NCI-H1048 (cell line): Measurements from ENCODE around the gene RFT1.

Source experiments
- DNase-seq: peaks from one replicate; lab custom pipeline; 2025; lab: John Stamatoyannopoulos, UW

The RFT1 gene

DNA sequence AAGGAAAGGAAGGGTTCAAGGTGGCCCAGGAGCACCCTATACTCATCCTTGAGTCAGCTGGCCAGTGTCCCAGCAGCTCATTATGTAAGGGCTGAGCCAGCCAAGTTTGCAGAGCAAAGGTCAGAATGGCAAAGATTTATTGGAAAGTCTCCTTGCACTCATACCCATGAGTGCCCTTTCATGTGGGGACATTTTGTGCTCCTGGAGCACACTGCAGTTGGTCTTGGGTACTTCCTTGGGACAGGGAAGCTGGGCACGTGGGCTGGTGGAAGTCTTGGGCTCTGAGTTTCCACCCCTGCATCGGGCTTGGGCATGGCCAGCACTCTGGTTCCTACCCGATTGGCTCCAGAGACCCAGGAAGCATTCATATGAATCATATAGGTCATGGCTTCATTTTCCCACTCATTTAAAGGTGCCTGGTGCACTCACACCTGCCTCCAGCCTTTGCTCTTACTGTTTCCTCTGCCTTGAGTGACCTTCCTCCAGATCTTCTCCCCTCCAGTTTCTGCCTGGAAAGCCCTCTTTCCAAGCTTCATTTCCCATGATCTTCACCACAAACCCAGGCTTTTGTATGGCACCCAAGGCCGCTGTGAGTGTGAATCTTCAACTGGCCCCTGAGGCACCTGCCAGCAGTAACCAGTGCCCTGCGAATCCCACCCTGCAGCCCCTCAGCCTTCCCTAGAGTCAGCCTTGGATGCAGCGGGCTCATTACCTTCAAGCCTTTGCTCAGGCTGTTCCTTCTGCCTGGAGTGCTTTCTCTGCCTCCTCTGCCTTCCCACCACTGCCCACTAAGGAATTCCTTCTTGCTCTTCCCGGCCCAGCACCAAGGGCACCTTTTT lies 20.2 kb upstream of the RFT1 start:
- DNase-seq = no peak

DNA sequence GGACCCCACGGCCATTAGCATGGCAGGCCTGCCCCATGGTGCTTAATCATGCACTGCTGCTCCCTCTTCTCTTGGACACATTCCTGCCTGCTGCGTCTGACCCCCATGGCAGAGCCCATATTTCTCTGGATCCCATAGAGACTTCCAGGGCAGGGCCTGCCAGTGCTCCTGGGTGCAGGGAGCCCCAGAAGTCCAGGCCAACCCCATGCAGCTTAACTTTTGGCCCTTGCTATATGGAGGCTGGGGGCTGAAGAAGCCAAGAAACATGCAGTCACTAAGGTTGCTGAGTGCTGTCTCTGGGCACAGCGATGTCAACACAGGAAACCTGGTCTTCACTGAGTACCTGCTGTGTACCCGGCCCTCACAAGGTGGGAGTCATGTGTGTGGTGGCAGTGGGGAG lies 19.5 kb upstream of the RFT1 start:
- DNase-seq = no peak

DNA sequence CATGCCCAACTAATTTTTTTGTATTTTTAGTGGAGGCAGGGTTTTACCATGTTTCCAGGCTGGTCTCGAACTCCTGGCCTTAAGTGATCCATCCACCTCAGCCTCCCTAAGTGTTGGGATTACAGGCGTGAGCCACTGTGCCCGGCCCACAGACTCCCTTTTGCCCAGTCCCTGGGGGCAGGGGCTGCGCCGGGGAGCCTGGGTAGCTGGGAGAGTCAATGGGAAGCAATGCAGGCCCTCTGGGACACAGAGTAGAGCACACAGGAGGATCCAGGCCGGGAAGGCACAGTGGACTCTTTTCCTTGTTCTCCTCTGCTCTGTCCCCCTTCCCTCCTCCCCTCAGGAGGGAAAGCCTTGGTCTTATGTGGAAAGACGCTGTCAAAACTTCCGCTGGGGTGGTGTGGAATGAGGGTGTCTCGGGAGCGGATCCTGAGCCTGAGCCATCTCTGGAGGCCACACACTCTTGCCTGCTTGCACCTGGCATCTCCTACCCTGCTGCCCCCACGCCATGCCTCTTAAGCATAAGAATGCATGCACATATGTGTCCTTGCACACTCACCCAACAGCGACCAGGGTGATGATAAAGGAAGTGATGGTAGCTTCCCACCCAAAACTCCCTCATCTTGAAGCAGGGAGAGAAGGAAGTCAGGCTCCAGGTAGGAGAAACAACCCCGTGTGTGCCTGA lies 18.9 kb upstream of the RFT1 start:
- DNase-seq = no peak

DNA sequence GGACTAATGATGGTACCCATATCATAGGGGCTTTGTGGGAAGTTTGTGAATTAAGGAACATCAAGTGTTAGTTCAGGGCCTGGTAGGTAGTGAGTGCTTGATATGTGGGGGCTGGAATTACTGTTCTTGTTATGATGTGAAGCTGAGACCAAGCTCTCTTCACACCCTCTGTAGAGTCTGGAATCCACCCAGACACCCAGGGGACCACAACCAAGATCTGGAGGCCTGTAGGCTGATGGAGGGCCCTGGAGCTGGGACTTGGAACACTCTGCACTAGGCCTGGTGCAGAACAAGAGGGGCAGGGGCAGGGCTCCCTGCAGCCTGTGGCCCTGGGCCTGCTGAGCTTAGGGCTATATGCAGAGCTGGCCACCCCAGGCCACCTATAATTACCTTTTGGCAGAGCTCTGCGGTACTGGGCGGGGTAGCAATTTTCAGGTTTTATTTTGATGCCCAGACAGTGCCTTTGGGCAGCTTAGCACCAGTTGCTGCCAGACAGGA lies 17.7 kb upstream of the RFT1 start:
- no peak for DNase-seq

DNA sequence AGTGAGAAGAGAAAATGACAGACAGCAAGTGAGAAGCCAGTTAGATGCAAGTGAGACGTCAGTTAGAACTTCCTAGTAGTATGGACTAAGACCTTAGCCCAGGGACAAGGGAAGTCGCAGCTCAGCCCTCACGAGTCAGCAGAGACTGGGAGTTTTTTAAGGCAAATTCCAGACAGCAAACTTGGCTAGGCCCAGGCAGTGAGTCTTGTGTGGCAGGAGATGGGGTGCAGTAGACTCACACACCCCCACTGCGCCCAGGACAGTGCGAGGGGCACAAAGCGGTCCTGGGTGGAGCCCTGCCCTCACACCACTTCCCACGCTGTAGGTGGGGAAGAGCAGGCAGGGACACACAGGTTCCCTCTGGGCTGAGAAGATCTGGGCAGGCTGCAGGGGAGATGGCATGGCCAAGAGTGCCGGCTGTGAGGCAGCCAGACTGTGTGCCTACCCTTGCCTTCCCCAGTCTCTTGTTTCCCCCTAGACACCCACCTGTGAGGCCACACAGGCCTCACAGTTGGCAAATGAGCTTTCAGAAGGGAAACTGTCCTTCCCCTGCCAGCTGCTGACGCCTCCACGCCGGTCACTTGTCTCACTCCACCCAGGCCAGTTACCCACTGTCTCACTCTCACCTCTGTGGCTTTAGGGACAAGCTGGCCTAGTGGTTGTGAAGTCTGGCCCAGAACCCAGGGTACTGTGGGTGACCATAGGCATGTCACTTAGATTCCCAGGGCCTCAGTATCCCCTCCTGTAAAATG lies 17.1 kb upstream of the RFT1 start:
- no peak for DNase-seq

DNA sequence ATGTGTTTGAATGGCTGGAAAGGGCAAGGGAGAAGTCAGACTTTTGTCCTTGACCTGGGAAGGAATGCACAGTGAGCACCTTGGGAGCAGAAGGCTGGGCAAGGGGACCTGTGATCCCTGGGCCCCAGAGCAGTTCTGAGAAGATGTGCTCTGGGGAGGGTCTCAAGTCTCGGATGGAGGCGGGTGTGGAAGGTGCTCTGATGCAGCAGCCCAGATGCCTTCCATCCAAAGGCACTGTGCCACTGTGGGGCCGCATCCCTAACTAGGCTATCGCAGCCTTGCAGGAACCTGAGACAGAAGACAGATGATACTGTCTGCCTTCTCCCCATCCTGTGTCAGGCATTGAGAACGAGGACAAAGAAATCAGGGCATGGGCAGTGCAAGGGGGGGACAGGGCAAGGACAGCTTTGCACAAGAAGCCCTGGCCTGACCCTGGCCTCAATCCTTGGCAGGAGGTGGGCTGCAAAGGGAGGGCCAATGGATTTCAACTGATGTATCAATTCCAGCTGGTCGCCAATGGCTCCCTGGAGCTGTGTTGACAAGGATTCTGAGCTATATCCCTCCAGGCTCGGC lies 16.2 kb upstream of the RFT1 start:
- DNase-seq = no peak

DNA sequence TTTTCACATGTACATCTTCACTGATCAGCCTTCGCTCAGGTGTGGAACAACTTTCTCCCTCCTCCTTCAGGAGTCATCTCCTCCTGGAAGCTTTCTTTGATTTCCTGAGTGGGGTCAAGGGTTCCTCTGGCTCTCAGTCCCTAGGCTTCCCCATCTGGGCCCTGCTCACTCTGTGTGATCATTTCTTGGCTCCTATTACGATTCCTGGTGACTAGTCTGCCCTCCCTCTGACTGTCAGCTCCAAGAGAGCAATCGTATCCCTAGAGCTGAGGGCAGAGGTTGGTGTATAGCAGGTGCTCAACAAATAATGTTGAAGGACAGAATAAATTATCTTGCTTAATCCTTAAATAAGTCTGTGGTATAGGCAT lies 15.5 kb upstream of the RFT1 start:
- DNase-seq = no peak

DNA sequence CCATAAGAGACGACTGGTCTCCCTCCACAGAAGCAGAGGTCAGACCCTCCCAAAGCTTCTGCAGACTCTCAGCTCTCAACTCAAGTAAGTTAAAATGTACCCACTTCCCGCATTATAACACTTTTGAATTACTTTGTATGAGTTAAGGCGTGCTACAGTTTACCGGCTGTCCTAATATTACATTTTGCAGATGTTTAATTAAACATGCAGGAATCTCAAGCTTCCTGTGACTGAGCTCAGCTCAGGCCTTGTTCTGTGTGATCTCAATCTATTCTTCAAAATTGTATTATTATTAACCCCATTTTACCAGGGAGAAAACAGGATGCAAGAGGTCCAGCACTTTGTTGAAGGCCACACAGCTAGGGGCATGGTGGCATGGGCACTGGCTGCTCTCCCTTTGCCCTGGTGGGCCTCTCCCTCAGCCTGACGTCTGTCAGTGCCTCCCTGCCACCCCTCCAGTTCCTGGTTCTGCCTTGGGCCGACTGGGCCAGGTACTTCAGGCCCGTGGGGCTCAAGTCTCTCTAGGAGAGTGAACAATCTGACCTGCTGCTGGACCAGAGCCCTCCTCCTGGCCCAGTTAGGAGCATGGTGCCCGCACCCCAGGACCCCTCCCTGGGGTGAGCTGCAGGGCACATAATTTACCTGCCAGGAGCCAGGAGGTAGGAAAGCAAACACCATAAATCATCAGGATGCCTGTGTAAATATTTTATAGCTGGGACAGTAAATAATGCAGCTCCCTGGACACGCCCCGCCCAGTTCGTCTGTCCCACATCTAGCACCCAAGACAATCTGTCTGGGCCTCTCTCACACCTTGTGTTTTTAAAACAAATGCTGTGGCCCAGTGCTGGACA lies 14.9 kb upstream of the RFT1 start:
- no peak for DNase-seq

DNA sequence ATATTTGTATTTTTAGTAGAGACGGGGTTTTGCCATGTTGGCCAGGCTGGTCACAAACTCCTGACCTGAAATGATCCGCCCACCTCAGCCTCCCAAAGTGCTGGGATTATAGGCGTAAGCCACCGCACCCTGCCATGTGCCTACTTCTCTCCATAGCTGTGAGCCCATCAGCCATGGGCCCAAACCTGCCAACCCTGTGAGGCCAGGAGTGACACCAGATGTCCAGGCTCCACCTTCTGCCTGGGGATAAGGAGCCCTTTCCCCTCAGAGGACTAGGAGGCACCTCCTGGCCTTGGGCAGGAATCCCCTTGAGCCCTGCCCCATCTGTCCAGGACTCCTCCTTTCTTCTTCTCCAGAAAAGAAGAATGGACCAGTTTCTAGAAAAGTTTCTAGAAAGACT lies 14.2 kb upstream of the RFT1 start:
- DNase-seq = no peak

DNA sequence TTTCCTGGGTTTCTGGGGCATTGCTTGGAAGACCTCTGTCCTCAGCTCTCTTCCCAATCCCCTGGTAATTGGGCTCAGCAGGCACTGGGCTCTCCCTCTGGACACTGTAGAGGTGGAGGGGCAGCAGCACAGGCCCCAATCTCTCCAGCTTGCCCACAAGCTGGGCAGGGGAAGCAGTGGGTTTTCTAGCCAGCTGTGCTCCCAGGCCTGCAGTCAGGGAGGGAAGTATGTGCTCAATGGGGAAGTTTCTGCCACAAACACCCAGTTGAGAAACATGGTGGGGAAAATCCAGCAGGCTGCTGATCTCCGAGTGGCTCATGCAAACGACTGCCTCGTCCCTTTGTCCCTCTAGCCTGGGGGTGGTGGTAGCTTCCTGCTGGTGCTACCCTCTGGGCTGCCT lies 12.8 kb upstream of the RFT1 start:
- no peak for DNase-seq

DNA sequence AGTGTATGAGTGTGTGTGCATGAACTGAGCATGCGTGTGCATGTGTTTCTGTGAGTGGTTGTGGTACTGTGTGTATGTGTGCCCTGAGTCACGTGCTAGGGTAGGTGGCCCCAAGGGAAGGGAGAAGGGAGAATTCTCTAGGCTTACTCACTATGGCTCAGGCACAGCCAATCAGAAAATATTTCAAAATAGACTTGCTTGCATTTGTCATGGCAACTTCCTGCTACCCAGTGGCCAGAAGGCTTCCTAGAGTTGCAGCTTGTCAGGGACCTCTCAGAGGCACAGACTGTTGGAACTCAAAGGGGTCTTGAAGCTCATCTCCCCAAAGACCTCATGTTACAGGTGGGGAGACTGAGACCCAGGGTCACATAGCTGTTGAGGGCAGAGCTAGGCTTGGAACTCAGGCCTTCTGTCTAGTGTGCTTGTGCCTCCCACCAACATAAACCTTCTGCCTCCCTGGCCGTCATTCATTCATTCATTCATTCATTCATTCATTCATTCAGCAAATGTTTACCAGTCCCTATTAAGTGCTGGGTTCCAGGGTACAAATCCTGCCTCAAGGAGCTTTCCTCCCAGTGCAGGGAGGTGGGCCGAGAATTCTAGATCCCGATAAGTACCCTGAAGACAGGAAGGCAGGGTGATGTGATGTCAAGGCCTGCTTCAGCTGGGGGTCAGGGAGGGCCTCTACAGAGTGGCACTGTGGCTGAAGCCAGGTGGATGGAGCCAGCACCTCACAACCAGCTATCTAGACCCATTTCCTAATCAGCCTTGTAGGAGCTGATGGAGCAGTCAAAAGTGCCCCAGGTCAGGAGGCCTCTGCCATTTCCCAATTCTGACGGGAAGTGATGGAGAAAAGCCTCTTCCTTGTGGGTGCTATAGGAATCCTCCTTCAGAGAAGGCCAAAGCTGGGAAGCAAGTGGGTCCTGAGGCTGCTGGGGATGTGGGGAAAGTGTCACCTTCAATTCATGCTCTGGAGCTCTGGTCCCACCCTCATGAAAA lies 10.9 kb upstream of the RFT1 start:
- DNase-seq = no peak

DNA sequence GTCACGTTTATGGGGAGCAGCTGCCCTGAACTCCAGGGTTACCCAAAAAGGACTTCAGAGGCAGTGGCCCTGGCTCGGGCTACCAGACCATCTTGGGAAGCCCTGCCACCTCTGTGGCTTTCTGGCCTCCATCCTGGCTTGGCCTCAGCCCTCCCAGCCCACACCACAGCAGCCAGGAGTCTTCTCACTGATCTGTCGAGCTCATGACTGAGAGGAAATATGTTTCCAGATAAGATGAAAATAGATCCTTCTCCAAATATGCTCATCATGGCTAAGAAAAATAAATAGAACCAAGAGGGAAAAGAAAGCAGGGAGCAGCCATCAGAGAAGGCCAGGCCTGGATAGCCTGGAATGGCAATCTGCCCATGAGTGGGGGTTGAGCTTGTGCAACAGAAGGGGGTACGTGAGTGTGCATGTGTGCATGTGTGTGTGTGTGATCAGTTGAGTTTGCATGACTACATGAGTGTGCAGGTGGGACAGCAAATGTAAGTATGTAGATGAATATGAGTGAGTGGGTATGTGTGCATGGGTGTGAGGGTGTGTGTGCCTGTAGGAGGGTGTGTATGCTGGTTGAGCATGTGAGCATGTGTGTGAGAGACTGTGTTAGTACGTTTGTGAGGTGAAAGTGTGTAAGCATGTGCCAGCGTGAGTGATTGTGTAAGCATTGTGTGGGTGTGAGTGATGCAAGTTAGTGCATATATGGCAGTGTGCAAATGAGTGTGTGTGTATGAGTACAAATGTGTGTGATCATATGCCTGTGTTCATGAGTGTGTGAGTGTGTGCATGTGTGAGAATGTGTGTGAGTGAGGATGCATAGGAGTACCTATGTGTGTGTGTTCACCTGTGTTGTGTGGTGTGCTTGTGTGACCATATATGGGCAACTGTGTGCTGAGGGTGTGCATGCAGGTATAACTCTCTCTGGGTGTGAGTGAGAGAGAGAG lies 9.9 kb upstream of the RFT1 start:
- no peak for DNase-seq

DNA sequence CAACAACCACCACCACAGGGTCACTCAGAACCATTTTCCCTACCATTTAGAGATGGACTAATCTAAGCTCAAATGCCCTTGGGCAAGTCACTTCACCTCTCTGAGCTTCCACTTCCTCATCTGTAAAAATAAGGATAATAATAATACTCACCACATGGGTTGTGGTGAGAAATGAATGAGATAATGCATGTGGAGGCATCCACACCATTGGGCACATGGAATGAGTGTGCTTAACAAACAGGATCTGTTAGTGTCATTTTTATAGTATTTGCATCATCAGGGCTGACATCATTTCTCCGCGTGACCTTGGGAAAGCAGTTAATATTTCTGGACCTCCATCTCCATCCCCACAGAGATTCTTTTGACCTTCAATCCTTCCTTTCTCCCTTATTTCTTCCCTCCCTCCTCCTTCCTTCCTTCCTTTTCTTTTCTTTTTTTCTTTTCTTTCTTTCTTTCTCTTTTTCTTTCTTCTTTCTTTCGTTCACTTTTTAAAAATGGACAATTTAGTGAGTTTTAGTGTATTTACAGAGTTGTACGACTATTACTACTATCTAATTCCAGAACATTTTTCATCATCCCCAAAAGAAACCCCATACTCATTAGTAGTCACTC lies 7.7 kb upstream of the RFT1 start:
- DNase-seq = no peak

DNA sequence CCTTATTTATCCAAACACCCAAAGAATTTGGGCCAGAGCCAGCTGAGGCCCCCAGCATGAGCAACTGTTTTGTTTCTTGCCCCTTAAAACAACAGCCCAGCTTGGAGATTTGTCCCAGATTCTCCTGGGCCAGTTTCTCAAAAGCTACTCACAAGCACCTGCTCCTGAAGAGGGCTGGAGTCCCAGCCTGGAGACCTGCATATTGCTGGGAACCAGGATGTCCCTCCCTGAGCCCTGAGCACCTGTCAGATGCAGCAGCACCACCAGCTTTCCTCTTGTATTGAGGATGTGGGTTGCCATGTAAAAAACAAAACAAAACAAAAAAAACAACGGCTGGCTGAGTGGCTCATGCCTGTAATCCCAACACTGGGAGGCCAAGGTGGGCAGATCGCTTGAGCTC lies 7.0 kb upstream of the RFT1 start:
- DNase-seq = no peak

DNA sequence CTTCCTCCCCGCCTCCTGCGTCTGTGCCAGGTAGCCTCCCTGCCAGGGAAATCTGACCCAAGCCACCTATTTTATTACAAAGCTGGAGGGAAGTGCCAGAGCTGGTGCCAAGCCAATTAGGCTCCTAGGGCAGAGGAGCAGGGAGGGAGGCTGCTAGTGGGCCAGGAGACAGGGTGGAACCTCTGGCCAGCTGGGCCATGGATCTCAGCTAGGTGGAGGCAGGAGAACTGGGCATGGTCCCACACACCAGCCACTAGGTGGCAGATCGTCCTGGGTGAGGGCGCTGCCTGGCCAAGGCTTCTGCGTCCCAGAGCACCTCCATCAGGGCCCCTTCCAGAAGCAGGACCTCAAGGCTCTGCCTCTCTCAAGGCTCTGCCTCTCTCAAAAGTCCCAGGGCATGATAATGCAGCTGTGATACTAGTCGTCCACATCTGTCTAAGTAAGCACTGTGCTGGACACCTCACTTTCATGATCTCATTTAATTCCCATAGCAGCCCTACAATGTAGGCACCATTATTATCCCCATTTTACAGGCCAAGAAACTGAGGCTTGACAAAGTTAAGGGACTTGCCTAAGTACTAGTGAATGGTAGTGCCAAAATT lies 4.5 kb upstream of the RFT1 start:
- DNase-seq = no peak

DNA sequence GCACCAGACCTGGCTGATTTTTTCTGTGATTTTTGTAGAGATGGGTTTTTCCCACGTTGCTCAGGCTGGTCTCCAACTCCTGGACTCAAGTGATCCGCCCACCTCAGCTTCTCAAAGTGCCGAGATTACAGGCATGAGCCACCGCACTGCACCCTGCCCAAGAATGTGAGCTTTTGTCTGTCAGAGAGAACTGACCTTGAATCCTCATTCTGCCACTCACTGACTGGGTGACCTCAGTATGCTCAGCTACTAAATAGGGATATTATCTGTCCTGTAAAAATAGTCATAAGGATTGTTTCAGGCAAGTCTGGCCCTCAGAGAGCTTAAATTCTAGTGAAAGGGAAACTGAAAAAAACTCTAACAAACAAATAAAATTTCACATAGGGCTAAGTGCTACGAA lies 2.1 kb upstream of the RFT1 start:
- no peak for DNase-seq

DNA sequence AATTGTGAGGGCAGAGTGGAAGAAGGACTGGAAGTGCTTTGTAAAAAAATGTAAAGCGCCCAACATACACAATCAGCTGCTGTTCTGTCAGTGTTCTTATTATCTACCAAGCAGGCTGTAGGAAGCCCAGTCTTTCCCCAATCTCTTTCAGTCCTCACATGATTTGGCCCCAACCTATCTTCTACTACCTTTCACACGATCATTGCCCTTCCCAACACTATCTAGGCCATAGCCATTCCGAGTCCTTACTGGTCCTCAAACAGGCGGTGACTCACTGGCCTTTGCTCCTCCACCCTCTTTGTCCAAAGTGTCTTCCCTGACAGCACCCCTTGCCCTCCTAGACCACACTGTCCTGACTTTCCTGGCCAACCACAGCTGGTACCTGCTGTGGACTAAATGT lies 861 bp upstream of the RFT1 start:
- DNase-seq = no peak

DNA sequence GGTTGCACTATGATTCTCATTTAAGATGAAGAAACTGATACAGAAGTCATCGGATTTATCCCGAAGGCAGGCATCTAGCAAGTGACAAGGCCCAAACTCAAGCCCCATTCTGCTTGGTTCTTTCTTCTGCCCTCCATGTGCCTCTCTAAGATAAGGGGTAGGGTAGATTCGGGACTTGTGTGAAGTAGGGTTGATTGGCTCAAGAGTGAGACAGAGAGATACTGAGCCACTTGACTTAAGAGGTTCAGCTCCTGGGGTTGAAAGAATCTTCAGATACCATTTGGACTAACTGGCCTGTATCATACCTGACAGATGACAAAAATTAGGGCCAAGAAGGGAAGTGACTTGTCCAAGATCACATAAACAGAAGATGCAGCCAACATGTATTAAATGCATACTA lies 891 bp downstream of the RFT1 start:
- no peak for DNase-seq
